GM12892 (cell line): ENCODE results near the gene PPARD.

ENCODE experiments used
- POLR2A ChIP-seq: IDR thresholded peaks from 2 replicates; pipeline ENCODE4 v1.6.1; 2011; ENCODE audit warnings: low read depth, low read length, control low read depth
- POLR2AphosphoS5 ChIP-seq: IDR thresholded peaks from 2 replicates; pipeline ENCODE4 v1.6.1; 2011; ENCODE audit warnings: low read depth, low read length, control low read depth
- TAF1 ChIP-seq: IDR thresholded peaks from 2 replicates; pipeline ENCODE4 v1.6.1; 2011; ENCODE audit warnings: low read depth, mild to moderate bottlenecking, control low read depth, low read length, borderline replicate concordance

- no peak for TF ChIP-seq POLR2AphosphoS5
- TF ChIP-seq POLR2A, result no peak; the same call in 1 of the 2 replicates
- no peak for TF ChIP-seq TAF1
Observed at GRCh38 chr6:35473850-35474130, 131.4 kb downstream of the PPARD start.
